ENCODE data around the gene SRPRB.

- no peak for TF ChIP-seq FOXM1 (IDR thresholded peaks at IDR 0.05; ENCODE audit: borderline replicate concordance)
- TF ChIP-seq SUZ12 (IDR thresholded peaks at IDR 0.05), result no peak
- TF ChIP-seq FOXK2 (IDR thresholded peaks at IDR 0.05), result no peak
Measured at GRCh38 chr3:133842158-133842557, 36.5 kb downstream of the SRPRB start.
